ENCODE measurements around the gene LY6G5C. TPM values are rescaled to one million over a fixed set of nuclear protein-coding genes. Genes with fewer than 3 reads are reported as not detected.
A peak's percentile ranks its signal among the peaks of the same experiment; 100 is the strongest.

The LY6G5C gene
- total and polyA plus RNA-seq, 9 of the 15 experiments (the other 6 are each of a cell fraction or from before 2014, with no cell fraction given): 0.10 to 0.67 (median 0.46) TPM; not detected in 4

GRCh38 chr6:31651602-31652191 lies 29.2 kb downstream of the LY6G5C start (continued):
- no peak for TF ChIP-seq REST (IDR thresholded peaks at IDR 0.05; ENCODE audit: borderline replicate concordance)
- no peak for TF ChIP-seq REST (CRISPR knock-in tag; IDR thresholded peaks at IDR 0.05; ENCODE audit: low read depth)
- peak; percentile 75 for TF ChIP-seq MXD1 (CRISPR knock-in tag; IDR thresholded peaks at IDR 0.05; ENCODE audit: borderline replicate concordance, poor library complexity, severe bottlenecking)
- no peak for TF ChIP-seq AFF4 (CRISPR knock-in tag; IDR thresholded peaks at IDR 0.05)
- no peak for TF ChIP-seq ARID3A (IDR thresholded peaks at IDR 0.05; ENCODE audit: borderline replicate concordance, low read depth, low read length)
- TF ChIP-seq ZNF79 (CRISPR knock-in tag; IDR thresholded peaks at IDR 0.05; ENCODE audit: low read depth): 0 out of 2 replicates have a peak, but pooled peaks have one; percentile 37
- no peak for TF ChIP-seq CBX5 (IDR thresholded peaks at IDR 0.05; ENCODE audit: borderline replicate concordance, low read depth)
- no peak for TF ChIP-seq FUS (optimal IDR thresholded peaks at IDR 0.05; ENCODE audit: low read depth, low read length)
- no peak for TF ChIP-seq HMGN3 (IDR thresholded peaks at IDR 0.05; ENCODE audit: borderline replicate concordance, extremely low read depth, insufficient read length, low read depth, low read length)
- TF ChIP-seq SMAD1 (IDR thresholded peaks at IDR 0.05; ENCODE audit: low read depth, low read length, partially characterized antibody): no peak
